GM10266 (cell line): ENCODE results near the gene GIGYF1.

Experiments
- DNase-seq: peaks from one replicate; pipeline ENCODE4 v3.0.0; 2012; ENCODE audit errors: extremely low spot score
- CTCF ChIP-seq: IDR thresholded peaks from 2 replicates; pipeline ENCODE4 v1.5.1; 2012; ENCODE audit warnings: mild to moderate bottlenecking, low read depth; ENCODE audit not compliant: control insufficient read depth, insufficient read depth; ENCODE audit errors: missing control alignments

The GIGYF1 gene, protein sequence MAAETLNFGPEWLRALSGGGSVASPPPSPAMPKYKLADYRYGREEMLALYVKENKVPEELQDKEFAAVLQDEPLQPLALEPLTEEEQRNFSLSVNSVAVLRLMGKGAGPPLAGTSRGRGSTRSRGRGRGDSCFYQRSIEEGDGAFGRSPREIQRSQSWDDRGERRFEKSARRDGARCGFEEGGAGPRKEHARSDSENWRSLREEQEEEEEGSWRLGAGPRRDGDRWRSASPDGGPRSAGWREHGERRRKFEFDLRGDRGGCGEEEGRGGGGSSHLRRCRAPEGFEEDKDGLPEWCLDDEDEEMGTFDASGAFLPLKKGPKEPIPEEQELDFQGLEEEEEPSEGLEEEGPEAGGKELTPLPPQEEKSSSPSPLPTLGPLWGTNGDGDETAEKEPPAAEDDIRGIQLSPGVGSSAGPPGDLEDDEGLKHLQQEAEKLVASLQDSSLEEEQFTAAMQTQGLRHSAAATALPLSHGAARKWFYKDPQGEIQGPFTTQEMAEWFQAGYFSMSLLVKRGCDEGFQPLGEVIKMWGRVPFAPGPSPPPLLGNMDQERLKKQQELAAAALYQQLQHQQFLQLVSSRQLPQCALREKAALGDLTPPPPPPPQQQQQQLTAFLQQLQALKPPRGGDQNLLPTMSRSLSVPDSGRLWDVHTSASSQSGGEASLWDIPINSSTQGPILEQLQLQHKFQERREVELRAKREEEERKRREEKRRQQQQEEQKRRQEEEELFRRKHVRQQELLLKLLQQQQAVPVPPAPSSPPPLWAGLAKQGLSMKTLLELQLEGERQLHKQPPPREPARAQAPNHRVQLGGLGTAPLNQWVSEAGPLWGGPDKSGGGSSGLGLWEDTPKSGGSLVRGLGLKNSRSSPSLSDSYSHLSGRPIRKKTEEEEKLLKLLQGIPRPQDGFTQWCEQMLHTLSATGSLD (N-terminal part only)

DNA sequence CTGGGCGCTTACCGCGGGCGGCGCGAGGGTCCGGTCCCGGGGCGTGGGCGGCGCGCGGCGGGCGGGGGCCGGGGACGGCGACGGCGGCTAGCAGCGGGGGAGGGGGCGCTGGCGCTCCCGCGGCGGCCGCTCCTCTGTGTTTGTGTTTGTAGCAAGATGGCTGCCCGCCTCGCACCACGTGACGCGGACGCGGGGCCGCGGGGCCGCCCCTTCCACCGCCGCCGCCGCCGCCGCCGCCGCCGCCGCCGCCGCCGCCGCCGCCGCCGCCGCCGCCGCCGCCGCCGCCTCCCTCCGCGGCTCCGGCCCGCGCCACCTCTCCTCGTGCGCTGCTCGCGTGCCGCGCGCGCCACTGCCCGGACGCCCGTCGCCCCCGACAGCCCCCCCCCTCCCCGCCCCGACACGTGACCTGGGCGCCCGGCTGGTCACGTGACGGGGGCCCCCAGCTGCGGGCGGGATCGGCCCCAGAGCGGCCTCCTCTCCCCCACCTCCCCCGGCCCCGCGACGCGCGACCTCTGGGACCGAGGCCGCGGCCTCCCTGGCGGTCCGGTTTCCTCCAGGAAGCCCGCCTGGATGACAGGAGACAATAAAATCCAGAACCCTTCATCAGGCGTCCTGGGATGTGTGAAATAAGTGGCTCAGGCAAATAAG, at the start of gene GIGYF1:
TSS of gene GIGYF1 (minus strand) at position 153 of the 648 bp plus-strand sequence. CDS start 6,012 bp downstream, outside the sequence.
- DNase-seq, result peak; percentile 93
- no peak for TF ChIP-seq CTCF

DNA sequence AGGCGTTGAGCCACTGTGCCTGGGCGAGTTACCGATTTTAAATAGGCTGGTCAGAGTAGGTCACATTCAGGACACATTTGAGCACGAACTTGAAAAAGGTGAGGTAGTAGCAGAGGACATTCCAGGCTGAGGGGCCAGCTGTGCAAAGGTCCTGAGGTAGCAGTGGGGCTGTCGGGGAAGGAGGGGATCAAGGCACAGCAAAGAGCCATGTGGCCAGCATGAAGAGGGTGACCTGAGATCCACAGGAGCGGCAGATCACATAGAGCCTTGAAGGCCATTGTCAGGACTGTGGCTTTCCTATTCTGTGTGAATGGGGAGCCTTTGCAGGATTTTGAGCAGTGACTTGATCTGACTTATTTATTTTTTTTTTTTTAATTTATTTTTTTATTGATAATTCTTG, 45.9 kb upstream of the GIGYF1 start:
- no peak for DNase-seq
- no peak for TF ChIP-seq CTCF

DNA sequence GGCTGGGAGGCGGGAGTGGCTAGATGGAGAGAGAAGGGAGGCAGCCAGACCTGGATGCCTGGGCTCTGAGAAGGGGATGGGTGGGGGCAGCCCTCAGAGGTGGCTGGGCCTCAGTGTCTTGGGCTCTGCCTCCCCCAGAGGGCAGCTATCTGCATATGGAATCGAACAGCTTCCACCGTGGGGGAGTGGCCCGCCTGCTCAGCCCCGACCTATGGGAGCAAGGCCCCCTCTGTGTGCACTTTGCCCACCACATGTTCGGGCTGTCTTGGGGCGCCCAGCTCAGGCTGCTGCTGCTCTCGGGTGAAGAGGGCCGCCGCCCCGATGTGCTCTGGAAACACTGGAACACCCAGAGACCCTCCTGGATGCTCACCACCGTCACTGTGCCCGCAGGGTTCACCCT, 42.6 kb upstream of the GIGYF1 start:
- TF ChIP-seq CTCF, result no peak
- DNase-seq, result no peak

- no peak for TF ChIP-seq CTCF
- no peak for DNase-seq
Observed at GRCh38 chr7:100735730-100736129, 41.7 kb upstream of the GIGYF1 start.

DNA sequence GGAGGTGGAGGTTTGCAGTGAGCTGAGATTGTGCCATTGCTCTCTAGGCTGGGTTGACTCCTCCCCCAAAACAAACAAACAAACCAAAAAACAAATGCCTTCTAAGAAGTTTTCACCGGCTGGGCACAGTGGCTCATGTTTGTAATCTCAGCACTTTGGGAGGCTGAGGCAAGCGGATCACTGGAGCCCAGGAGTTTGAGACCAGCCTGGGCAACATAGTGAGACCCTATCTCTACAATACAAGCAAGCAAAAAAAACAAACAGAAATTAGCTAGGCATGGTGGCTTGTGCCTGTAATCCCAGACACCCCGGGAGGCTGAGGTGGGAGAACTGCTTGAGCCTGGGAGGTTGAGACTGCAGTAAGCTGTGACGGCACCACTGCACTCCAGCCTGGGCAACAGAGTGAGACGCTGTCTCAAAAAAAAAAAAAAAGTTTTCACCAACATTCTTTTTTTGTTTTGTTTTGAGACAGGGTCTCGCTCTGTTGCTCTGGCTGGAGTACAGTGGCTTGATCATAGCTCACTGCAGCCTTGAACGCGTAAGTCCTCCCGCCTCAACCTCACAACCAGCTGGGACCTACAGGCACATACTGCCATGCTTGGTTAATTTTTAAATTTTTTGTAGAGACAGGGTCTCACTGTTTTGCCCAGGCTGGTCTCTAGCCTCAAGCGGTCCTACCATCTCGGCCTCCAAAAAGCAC, 38.0 kb upstream of the GIGYF1 start:
- DNase-seq, result no peak
- no peak for TF ChIP-seq CTCF

DNA sequence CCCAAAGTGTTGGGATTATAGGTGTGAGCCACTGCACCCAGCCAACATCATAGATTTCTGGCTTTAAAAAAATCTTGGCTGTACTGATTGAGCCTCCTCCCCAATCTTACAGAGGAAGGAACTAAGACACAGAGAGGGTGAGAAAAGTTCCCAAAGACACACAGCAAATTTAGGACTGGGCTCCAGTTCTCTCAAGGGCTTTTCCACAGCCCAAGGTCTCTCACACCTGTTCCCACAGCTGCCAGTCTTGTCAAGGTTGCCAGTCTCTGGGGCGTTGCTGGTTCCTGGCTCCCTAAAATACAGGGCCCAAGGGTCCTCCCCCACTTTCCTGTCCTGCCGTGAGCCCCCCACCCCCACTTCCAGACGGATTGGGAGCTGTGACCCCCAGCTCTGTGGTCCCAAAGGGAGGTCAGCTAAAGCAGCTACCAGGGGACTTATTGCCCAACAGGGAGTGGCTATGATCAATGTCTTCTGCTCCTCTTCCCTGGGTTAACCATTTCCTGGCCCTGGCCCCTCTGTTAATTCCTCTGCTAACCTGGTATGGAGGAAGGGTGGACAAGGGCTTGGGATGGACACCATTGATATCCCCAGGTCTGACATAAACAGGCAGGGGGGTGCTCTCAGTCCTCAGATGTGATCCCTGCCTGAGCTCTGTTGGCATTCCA, 36.2 kb upstream of the GIGYF1 start:
- TF ChIP-seq CTCF, result no peak
- DNase-seq, result no peak
